Measurements from ENCODE around the gene TNFSF11. TPM values are rescaled to one million over a fixed set of nuclear protein-coding genes. Genes with fewer than 3 reads are reported as not detected.

Gene TNFSF11
- 0.12 TPM for total RNA-seq

GRCh38 chr13:42574011-42574410 is at the start of gene TNFSF11:
TSS of gene TNFSF11 (plus strand) at chr13:42574152. CDS start at chr13:42574304, 152 bp downstream.

Other genes with a start within 250 kb of the TNFSF11 start
- not detected for gene FAM216B, start 207.4 kb downstream of the TNFSF11 start, total RNA-seq

Data from metanephros (tissue), 1 donor.